Neural cell (in vitro differentiated cells): ENCODE results near the gene DIAPH1. TPM values are rescaled to one million over a fixed set of nuclear protein-coding genes. Genes with fewer than 3 reads are reported as not detected.

Source experiments
- H2AFZ ChIP-seq: fragments of 200-600, 300-800 bp; sonication (generic), shearing (Covaris generic); 2 replicates; pipeline ENCODE4 v1.6.0; 2014; ENCODE audit warnings: low read depth, mild to moderate bottlenecking, antibody characterized with exemption, low read length, moderate library complexity
- H3F3A ChIP-seq: fragments of 200-600 bp; shearing (Covaris generic); 2 replicates; pipeline ENCODE4 v1.6.1; 2016; ENCODE audit warnings: mild to moderate bottlenecking, moderate library complexity, mixed read lengths, antibody characterized with exemption, low read length; ENCODE audit not compliant: insufficient read depth, poor library complexity, severe bottlenecking
- H3K27ac ChIP-seq: fragments of 200-600, 300-800 bp; sonication (generic), shearing (Covaris generic); 2 replicates; pipeline ENCODE4 v1.5.1; 2014; ENCODE audit warnings: mild to moderate bottlenecking, low read length, moderate library complexity
- H3K27me3 ChIP-seq: fragments of 300-800, 200-600 bp; sonication (generic), shearing (Covaris generic); 2 replicates; pipeline ENCODE4 v1.6.0; 2014; ENCODE audit warnings: mild to moderate bottlenecking, low read depth, low read length, moderate library complexity; ENCODE audit not compliant: insufficient read depth
- H3K36me3 ChIP-seq: fragments of 300-800, 200-600 bp; sonication (generic), shearing (Covaris generic); 2 replicates; pipeline ENCODE4 v1.5.1; 2014; ENCODE audit warnings: mild to moderate bottlenecking, antibody characterized with exemption, low read length, moderate library complexity; ENCODE audit not compliant: insufficient read depth
- H3K4me2 ChIP-seq: fragments of 300-800, 200-600 bp; sonication (generic), shearing (Covaris generic); 2 replicates; pipeline ENCODE4 v1.6.0; 2014; ENCODE audit warnings: mild to moderate bottlenecking, low read length
- H3K4me3 ChIP-seq: fragments of 300-800, 200-600 bp; sonication (generic), shearing (Covaris generic); 2 replicates; pipeline ENCODE4 v1.5.1; 2014; ENCODE audit warnings: mild to moderate bottlenecking, low read length, moderate library complexity
- H3K79me2 ChIP-seq: fragments of 200-600 bp; shearing (Covaris generic); replicated peaks from 2 replicates; pipeline ENCODE4 v1.6.0; 2014; ENCODE audit warnings: mild to moderate bottlenecking, low read length, moderate library complexity; ENCODE audit not compliant: insufficient read depth
- H3K9ac ChIP-seq: fragments of 300-800, 200-600 bp; sonication (generic), shearing (Covaris generic); 2 replicates; pipeline ENCODE4 v1.6.1; 2016; ENCODE audit warnings: mild to moderate bottlenecking, low read length, mixed read lengths
- H3K9me2 ChIP-seq: fragments of 200-600 bp; shearing (Covaris generic); 2 replicates; pipeline ENCODE4 v1.6.1; 2016; ENCODE audit warnings: mild to moderate bottlenecking, low read length, mixed read lengths; ENCODE audit not compliant: insufficient read depth
- H3K9me3 ChIP-seq: fragments of 200-600, 300-800 bp; sonication (generic), shearing (Covaris generic); 2 replicates; pipeline ENCODE4 v1.6.1; 2016; ENCODE audit warnings: mild to moderate bottlenecking, mixed run types, low read length, moderate library complexity, mixed read lengths
- H4K20me1 ChIP-seq: fragments of 200-600 bp; shearing (Covaris generic); 2 replicates; pipeline ENCODE4 v1.6.1; 2016; ENCODE audit warnings: mild to moderate bottlenecking, mixed run types; ENCODE audit not compliant: insufficient read depth
- EP300 ChIP-seq: fragments of 450-650 bp; conservative IDR thresholded peaks from 2 replicates; pipeline ENCODE4 v1.6.1; 2014; ENCODE audit warnings: antibody characterized with exemption, mild to moderate bottlenecking, moderate library complexity; ENCODE audit not compliant: poor library complexity, severe bottlenecking
- EZH2 ChIP-seq: fragments of 200-600, 300-800 bp; shearing (Covaris generic), sonication (generic); IDR thresholded peaks from 2 replicates; pipeline ENCODE4 v1.6.1; 2014; ENCODE audit warnings: antibody characterized with exemption, low read length, borderline replicate concordance, mild to moderate bottlenecking; ENCODE audit not compliant: insufficient read depth, poor library complexity, severe bottlenecking
- MXI1 ChIP-seq: fragments of 450-650 bp; conservative IDR thresholded peaks from 2 replicates; pipeline ENCODE4 v1.6.1; 2014; ENCODE audit warnings: antibody characterized with exemption, mild to moderate bottlenecking; ENCODE audit not compliant: poor library complexity, severe bottlenecking
- POLR2AphosphoS5 ChIP-seq: IDR thresholded peaks from 2 replicates; pipeline ENCODE4 v1.6.1; 2012
- RAD21 ChIP-seq: fragments of 450-650 bp; conservative IDR thresholded peaks from 2 replicates; pipeline ENCODE4 v1.6.1; 2014; ENCODE audit warnings: antibody characterized with exemption, mild to moderate bottlenecking, moderate library complexity
- SMC3 ChIP-seq: fragments of 450-650 bp; conservative IDR thresholded peaks from 2 replicates; pipeline ENCODE4 v1.6.1; 2014; ENCODE audit warnings: antibody characterized with exemption, mild to moderate bottlenecking, moderate library complexity; ENCODE audit not compliant: poor library complexity
- TAF1 ChIP-seq: IDR thresholded peaks from 2 replicates; pipeline ENCODE4 v1.6.1; 2012; ENCODE audit warnings: low read depth
- polyA plus RNA-seq: library from polyadenylated mRNA; depleted of rRNA; stranded (reverse); fragments of >200 nt; gene quantifications from 2 replicates; pipeline ENCODE4 v1.2.3, GENCODE V29; 2014
- TF ChIP-seq, protein P1 (sequence below): IDR thresholded peaks from 2 replicates; pipeline ENCODE4 v1.6.1; 2012; ENCODE audit warnings: borderline replicate concordance
- TF ChIP-seq, protein P2 (sequence below): fragments of 450-650 bp; IDR thresholded peaks from 2 replicates; pipeline ENCODE4 v1.5.1; 2014; ENCODE audit warnings: antibody characterized with exemption, mild to moderate bottlenecking, moderate library complexity; ENCODE audit not compliant: poor library complexity, severe bottlenecking

DIAPH1 gene
- polyA plus RNA-seq, 1 donor from 2014 or later, result 21.9 TPM

DNA sequence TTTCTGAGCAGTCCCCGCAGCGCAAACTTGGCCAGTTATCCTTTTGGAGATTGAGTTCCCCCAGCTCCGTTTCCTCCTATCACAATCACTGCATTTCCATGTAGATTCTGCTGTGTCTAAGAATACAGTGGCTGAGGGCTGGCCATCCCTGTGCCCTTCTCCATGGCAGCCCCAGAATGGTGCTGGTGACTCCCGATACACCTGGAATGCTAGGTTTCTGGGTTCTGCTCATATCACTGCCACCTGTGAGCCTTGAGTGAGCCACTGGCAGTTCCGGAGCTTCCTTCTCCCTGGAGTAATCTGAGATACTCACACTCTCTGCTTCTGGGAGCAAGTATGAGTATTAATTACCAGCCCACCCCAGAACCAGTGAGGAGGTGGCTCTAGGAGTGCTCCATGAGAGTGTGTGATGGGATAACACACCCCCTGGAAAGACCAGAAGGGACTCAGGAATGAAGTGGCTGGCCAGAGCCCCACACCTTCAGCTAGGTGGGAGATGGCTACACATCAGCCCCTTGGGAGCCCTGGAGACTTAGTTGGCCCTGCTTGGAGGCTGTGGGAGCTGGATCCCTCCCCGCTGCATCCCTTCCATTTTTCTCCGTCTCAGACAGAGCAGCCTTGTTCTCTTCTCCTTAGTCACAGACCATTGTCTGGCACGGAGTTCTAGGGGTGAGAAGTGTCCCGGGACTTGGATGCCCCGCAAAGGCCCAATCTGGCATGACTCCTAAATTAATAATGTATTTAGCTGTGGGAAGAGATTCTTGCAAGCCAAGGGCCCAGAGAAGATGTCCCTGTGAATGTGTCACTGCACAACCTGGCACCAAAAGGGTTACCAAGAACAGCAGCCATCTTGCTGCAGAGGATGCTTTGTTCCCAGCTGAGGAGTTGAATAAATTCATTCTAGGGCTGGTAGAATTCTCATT lies 125.0 kb downstream of the DIAPH1 start:
- TF ChIP-seq, protein P1, sequence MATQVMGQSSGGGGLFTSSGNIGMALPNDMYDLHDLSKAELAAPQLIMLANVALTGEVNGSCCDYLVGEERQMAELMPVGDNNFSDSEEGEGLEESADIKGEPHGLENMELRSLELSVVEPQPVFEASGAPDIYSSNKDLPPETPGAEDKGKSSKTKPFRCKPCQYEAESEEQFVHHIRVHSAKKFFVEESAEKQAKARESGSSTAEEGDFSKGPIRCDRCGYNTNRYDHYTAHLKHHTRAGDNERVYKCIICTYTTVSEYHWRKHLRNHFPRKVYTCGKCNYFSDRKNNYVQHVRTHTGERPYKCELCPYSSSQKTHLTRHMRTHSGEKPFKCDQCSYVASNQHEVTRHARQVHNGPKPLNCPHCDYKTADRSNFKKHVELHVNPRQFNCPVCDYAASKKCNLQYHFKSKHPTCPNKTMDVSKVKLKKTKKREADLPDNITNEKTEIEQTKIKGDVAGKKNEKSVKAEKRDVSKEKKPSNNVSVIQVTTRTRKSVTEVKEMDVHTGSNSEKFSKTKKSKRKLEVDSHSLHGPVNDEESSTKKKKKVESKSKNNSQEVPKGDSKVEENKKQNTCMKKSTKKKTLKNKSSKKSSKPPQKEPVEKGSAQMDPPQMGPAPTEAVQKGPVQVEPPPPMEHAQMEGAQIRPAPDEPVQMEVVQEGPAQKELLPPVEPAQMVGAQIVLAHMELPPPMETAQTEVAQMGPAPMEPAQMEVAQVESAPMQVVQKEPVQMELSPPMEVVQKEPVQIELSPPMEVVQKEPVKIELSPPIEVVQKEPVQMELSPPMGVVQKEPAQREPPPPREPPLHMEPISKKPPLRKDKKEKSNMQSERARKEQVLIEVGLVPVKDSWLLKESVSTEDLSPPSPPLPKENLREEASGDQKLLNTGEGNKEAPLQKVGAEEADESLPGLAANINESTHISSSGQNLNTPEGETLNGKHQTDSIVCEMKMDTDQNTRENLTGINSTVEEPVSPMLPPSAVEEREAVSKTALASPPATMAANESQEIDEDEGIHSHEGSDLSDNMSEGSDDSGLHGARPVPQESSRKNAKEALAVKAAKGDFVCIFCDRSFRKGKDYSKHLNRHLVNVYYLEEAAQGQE, result peak; percentile 32
- no peak for TF ChIP-seq EP300
- no peaks in the 10 kb centered on the region for H3K27me3 ChIP-seq
- peak overlapping the region; percentile 51 for H2AFZ ChIP-seq
- no peaks in the 10 kb centered on the region for H3K9me2 ChIP-seq
- peaks cover 23% of the 10 kb centered on the region for H3K36me3 ChIP-seq
- peak overlapping the region; percentile 71 for H3K9ac ChIP-seq
- H3K4me3 ChIP-seq, result peak overlapping the region; percentile 58
- peak overlapping the region; percentile 81 for H3K27ac ChIP-seq
- H4K20me1 ChIP-seq, result no peaks in the 10 kb centered on the region
- H3F3A ChIP-seq, result no peaks in the 10 kb centered on the region
- H3K4me2 ChIP-seq, result peak overlapping the region; percentile 32
- peaks cover 32% of the 10 kb centered on the region for H3K9me3 ChIP-seq
- H3K79me2 ChIP-seq, result peaks cover 9% of the 10 kb centered on the region

DNA sequence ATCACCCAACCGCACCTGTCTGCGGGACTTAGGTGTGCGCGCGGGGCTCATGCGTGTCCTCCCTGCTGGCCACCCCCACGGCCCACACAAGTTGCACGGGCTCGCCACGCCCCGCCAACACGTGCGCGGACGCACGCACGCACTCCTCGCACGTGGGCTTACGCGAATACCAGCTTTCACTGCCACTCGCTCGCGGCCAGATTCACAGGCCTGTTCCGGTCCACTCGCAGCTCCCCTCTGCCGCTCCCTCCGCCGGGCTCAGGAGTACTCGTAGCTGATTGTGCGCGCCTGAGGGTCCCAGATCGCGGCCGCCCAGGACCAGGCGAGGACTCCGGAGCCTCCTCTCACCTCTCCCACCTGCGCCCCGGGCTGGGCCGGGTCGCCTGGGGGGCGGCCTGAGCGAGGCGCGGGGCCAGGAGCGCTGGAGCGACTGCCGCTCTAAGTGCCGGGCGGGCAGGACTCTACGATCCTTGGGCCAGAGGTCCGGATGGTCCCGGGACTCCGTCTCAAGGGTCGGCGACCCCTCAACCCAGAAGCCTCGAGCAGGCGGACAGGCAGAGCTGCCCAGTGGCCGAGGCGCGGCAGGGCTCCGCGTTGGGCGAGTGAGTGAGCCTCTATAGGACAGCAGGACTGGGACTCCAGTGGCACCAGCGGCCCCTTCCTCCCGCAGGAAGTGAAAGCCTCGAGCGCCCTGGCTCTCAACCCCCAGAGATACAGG lies 126.5 kb downstream of the DIAPH1 start:
- Histone ChIP-seq H3K4me3 (no peak overlapping the region), H3K9me3 (peaks cover 35% of the 10 kb centered on the region), H3K9ac (no peak overlapping the region), H3K27ac (no peak overlapping the region), H3K79me2 (peaks cover 9% of the 10 kb centered on the region), H4K20me1 (no peaks in the 10 kb centered on the region), H3K9me2 (no peaks in the 10 kb centered on the region), H3F3A (no peaks in the 10 kb centered on the region), H3K36me3 (peaks cover 26% of the 10 kb centered on the region), H3K4me2 (no peak overlapping the region), H2AFZ (no peak overlapping the region), H3K27me3 (no peaks in the 10 kb centered on the region)
- TF ChIP-seq, protein P1, result no peak
- no peak for TF ChIP-seq EP300
- no peak for TF ChIP-seq RAD21
- TF ChIP-seq, protein P2, sequence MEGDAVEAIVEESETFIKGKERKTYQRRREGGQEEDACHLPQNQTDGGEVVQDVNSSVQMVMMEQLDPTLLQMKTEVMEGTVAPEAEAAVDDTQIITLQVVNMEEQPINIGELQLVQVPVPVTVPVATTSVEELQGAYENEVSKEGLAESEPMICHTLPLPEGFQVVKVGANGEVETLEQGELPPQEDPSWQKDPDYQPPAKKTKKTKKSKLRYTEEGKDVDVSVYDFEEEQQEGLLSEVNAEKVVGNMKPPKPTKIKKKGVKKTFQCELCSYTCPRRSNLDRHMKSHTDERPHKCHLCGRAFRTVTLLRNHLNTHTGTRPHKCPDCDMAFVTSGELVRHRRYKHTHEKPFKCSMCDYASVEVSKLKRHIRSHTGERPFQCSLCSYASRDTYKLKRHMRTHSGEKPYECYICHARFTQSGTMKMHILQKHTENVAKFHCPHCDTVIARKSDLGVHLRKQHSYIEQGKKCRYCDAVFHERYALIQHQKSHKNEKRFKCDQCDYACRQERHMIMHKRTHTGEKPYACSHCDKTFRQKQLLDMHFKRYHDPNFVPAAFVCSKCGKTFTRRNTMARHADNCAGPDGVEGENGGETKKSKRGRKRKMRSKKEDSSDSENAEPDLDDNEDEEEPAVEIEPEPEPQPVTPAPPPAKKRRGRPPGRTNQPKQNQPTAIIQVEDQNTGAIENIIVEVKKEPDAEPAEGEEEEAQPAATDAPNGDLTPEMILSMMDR, result no peak
- no peak for TF ChIP-seq POLR2AphosphoS5
- no peak for TF ChIP-seq TAF1
- TF ChIP-seq EZH2, result no peak
- TF ChIP-seq SMC3, result no peak
- TF ChIP-seq MXI1, result no peak
